Erythroblast (primary cell): Measurements from ENCODE around the gene TRPC4.

Experiments used
- DNase-seq, 2 experiments: peaks; one replicate each; lab custom pipeline; 2025; lab: John Stamatoyannopoulos, UW
- GATA1 ChIP-seq: IDR thresholded peaks from 2 replicates; pipeline ENCODE4 v1.6.1; 2011; ENCODE audit warnings: low read depth, mild to moderate bottlenecking, control low read depth, low read length, moderate library complexity
- POLR2A ChIP-seq: IDR thresholded peaks from 2 replicates; pipeline ENCODE4 v1.6.1; 2011; ENCODE audit warnings: mild to moderate bottlenecking, low read length

The TRPC4 gene

GRCh38 chr13:37869756-37870488 lies at the start of gene TRPC4:
TRPC4 (minus strand) TSS chr13:37869772; CDS start chr13:37783333, 86,439 bp downstream.
- no peak for TF ChIP-seq GATA1
- no peak for TF ChIP-seq POLR2A
- peak; percentile 68 to 75 for DNase-seq

GRCh38 chr13:37918751-37919150 lies 49.2 kb upstream of the TRPC4 start:
- DNase-seq: peak in 1 of 2 experiments; percentile 5
- TF ChIP-seq POLR2A (no peak), GATA1 (no peak)

- TF ChIP-seq POLR2A (no peak), GATA1 (no peak)
- no peak for DNase-seq
These were observed 48.6 kb upstream of the TRPC4 start for GRCh38 chr13:37918116-37918714.

GRCh38 chr13:37914781-37915391 lies 45.3 kb upstream of the TRPC4 start:
- no peak for TF ChIP-seq POLR2A
- no peak for TF ChIP-seq GATA1
- DNase-seq: no peak

- TF ChIP-seq GATA1 (no peak), POLR2A (no peak)
- DNase-seq: peak in 1 of 2 experiments; percentile 26
These were observed 41.2 kb upstream of the TRPC4 start for GRCh38 chr13:37910790-37911189.

- TF ChIP-seq GATA1 (no peak), POLR2A (no peak)
- no peak for DNase-seq
These were observed 37.3 kb upstream of the TRPC4 start for GRCh38 chr13:37906880-37907279.

GRCh38 chr13:37905736-37906135 lies 36.2 kb upstream of the TRPC4 start:
- TF ChIP-seq POLR2A (no peak), GATA1 (no peak)
- no peak for DNase-seq

- no peak for DNase-seq
- TF ChIP-seq GATA1 (no peak), POLR2A (no peak)
These were observed 30.2 kb upstream of the TRPC4 start for GRCh38 chr13:37899753-37900152.

GRCh38 chr13:37893321-37893720 lies 23.7 kb upstream of the TRPC4 start:
- no peak for TF ChIP-seq GATA1
- TF ChIP-seq POLR2A: no peak
- DNase-seq: no peak

- DNase-seq: no peak
- no peak for TF ChIP-seq POLR2A
- TF ChIP-seq GATA1: no peak
These were observed 20.2 kb upstream of the TRPC4 start for GRCh38 chr13:37889820-37890219.

GRCh38 chr13:37889102-37889501 lies 19.5 kb upstream of the TRPC4 start:
- peak in 1 of 2 experiments; percentile 6 for DNase-seq
- TF ChIP-seq POLR2A (no peak), GATA1 (no peak)

- TF ChIP-seq GATA1 (no peak), POLR2A (no peak)
- no peak for DNase-seq
These were observed 17.3 kb upstream of the TRPC4 start for GRCh38 chr13:37886879-37887278.

GRCh38 chr13:37884674-37885073 lies 15.1 kb upstream of the TRPC4 start:
- TF ChIP-seq POLR2A: no peak
- no peak for DNase-seq

- TF ChIP-seq GATA1: no peak
- TF ChIP-seq POLR2A: no peak
- no peak for DNase-seq
These were observed 14.5 kb upstream of the TRPC4 start for GRCh38 chr13:37884026-37884425.

- DNase-seq: no peak
- TF ChIP-seq POLR2A (no peak), GATA1 (no peak)
These were observed 9.3 kb upstream of the TRPC4 start for GRCh38 chr13:37878921-37879320.
